H1 (cell line): ENCODE measurements around the gene FOXD3. TPM values are rescaled to one million over a fixed set of nuclear protein-coding genes. Genes with fewer than 3 reads are reported as not detected.

Experiments
- CTCF ChIA-PET: fragments of 300-600 bp; sonication (Branson Sonifier 250); formaldehyde crosslinking; loops from one replicate; lab custom pipeline; 2021; ENCODE audit not compliant: partially characterized antibody; lab: Charles Lee
- POLR2A ChIA-PET: fragments of 300-600 bp; sonication (Branson Sonifier 250); formaldehyde crosslinking; loops from one replicate; lab custom pipeline; 2021; ENCODE audit warnings: inconsistent platforms; ENCODE audit not compliant: partially characterized antibody; lab: Charles Lee
- DNase-seq, 2 experiments: peaks; one replicate each; pipeline versions ENCODE4 v3.0.0 to v3.0.0-alpha.2; 2010 to 2022; ENCODE audit warnings: low spot score in 2 of 2, low read depth in 1 of 2, mixed read lengths in 1 of 2
- FAIRE-seq: peaks from 2 replicates; lab custom pipeline; 2011; peaks lifted over from hg19 to GRCh38; lab: Jason Lieb, UNC
- H2AFZ ChIP-seq: 2 replicates; pipeline ENCODE4 v1.8.1; 2012; ENCODE audit warnings: low read length, inconsistent platforms
- H2AK5ac ChIP-seq: 2 replicates; pipeline ENCODE4 v1.6.1; 2013; ENCODE audit warnings: low read depth, low read length
- H2BK120ac ChIP-seq: replicated peaks from 2 replicates; pipeline ENCODE3; 2013; ENCODE audit warnings: low read depth, low read length, inconsistent platforms
- H2BK12ac ChIP-seq: 2 replicates; pipeline ENCODE4 v1.6.1; 2013; ENCODE audit warnings: low read depth, low read length
- H2BK15ac ChIP-seq: 2 replicates; pipeline ENCODE4 v1.6.1; 2013; ENCODE audit warnings: low read length
- H2BK20ac ChIP-seq: 2 replicates; pipeline ENCODE4 v1.6.1; 2013; ENCODE audit warnings: low read length
- H2BK5ac ChIP-seq: 2 replicates; pipeline ENCODE4 v1.6.1; 2013; ENCODE audit warnings: low read depth, low read length
- H3K14ac ChIP-seq: 2 replicates; pipeline ENCODE4 v1.6.1; 2013; ENCODE audit warnings: inconsistent platforms; ENCODE audit not compliant: insufficient read length
- H3K18ac ChIP-seq: 2 replicates; pipeline ENCODE4 v1.6.1; 2013; ENCODE audit warnings: low read length; ENCODE audit errors: extremely low read depth
- H3K23ac ChIP-seq: 2 replicates; pipeline ENCODE4 v1.6.1; 2013; ENCODE audit warnings: inconsistent platforms; ENCODE audit not compliant: insufficient read length
- H3K23me2 ChIP-seq: 2 replicates; pipeline ENCODE4 v1.6.1; 2013; ENCODE audit warnings: low read depth, low read length
- H3K27ac ChIP-seq: 2 replicates; pipeline ENCODE4 v1.6.1; 2011; ENCODE audit warnings: low read depth, low read length, inconsistent platforms
- H3K27me3 ChIP-seq, 4 experiments: replicated peaks in 1 of 4; 1 replicate in 1 of 4; 2 replicates in 3 of 4; pipeline versions ENCODE4 v1.6.1 to v1.8.1; 2011 to 2013; ENCODE audit warnings: low read length in 3 of 4, mild to moderate bottlenecking in 3 of 4, inconsistent platforms in 2 of 4, mixed read lengths in 2 of 4, moderate library complexity in 1 of 4; ENCODE audit not compliant: control insufficient read depth in 3 of 4, insufficient read depth in 3 of 4; ENCODE audit errors: extremely low read depth in 1 of 4
- H3K36me3 ChIP-seq, 4 experiments: 2 replicates each; pipeline versions ENCODE4 v1.6.1 to v1.8.1; 2011 to 2013; ENCODE audit warnings: mild to moderate bottlenecking in 4 of 4, low read length in 3 of 4, moderate library complexity in 2 of 4, control low read depth in 1 of 4, inconsistent platforms in 1 of 4; ENCODE audit not compliant: insufficient read depth in 4 of 4, control insufficient read depth in 2 of 4
- H3K4ac ChIP-seq: replicated peaks from 2 replicates; pipeline ENCODE3; 2013; ENCODE audit warnings: low read length, low read depth, mixed read lengths, inconsistent platforms; ENCODE audit not compliant: insufficient read length
- H3K4me1 ChIP-seq, 4 experiments: replicated peaks in 1 of 4; 1 replicate in 1 of 4; 2 replicates in 3 of 4; pipeline versions ENCODE4 v1.6.1 to v1.8.1; 2011 to 2013; ENCODE audit warnings: low read length in 3 of 4, inconsistent platforms in 2 of 4, mixed read lengths in 1 of 4; ENCODE audit not compliant: insufficient read depth in 4 of 4, control insufficient read depth in 3 of 4
- H3K4me2 ChIP-seq, 2 experiments: 2 replicates each; pipeline versions ENCODE4 v1.6.1 to v1.8.1; 2011 to 2013; ENCODE audit warnings: low read depth in 2 of 2, low read length in 2 of 2, control low read depth in 1 of 2, inconsistent platforms in 1 of 2, mild to moderate bottlenecking in 1 of 2; ENCODE audit not compliant: insufficient read depth in 1 of 2
- H3K4me3 ChIP-seq, 4 experiments: fragments of 200-600, 300-600 bp in 1 of 4; sonication (generic), shearing (Covaris generic), sonication (Bioruptor Twin) in 1 of 4; 2 replicates each; pipeline versions ENCODE4 v1.5.1 to v1.8.1; 2011 to 2016; ENCODE audit warnings: low read length in 4 of 4, low read depth in 3 of 4, control low read depth in 2 of 4, inconsistent platforms in 2 of 4, mild to moderate bottlenecking in 2 of 4, mixed read lengths in 1 of 4, moderate library complexity in 1 of 4; ENCODE audit not compliant: insufficient read depth in 2 of 4; ENCODE audit errors: extremely low read depth in 1 of 4
- H3K56ac ChIP-seq: replicated peaks from 2 replicates; pipeline ENCODE3; 2013; ENCODE audit warnings: low read depth, mild to moderate bottlenecking, mixed read lengths, low read length, inconsistent platforms; ENCODE audit not compliant: insufficient read length
- H3K79me1 ChIP-seq: 2 replicates; pipeline ENCODE4 v1.6.1; 2013; ENCODE audit warnings: low read depth, low read length, control low read depth
- H3K79me2 ChIP-seq, 2 experiments: 2 replicates each; pipeline versions ENCODE4 v1.6.1 to v1.8.1; 2012 to 2013; ENCODE audit warnings: low read length in 2 of 2, mild to moderate bottlenecking in 2 of 2, inconsistent platforms in 1 of 2; ENCODE audit not compliant: insufficient read depth in 2 of 2, control insufficient read depth in 1 of 2
- H3K9ac ChIP-seq, 4 experiments: replicated peaks in 1 of 4; 1 replicate in 1 of 4; 2 replicates in 3 of 4; pipeline versions ENCODE4 v1.6.1 to v1.8.1; 2011 to 2013; ENCODE audit warnings: low read depth in 3 of 4, low read length in 3 of 4, control low read depth in 2 of 4, mild to moderate bottlenecking in 2 of 4, moderate library complexity in 2 of 4, inconsistent platforms in 1 of 4; ENCODE audit errors: extremely low read depth in 1 of 4
- H3K9me3 ChIP-seq, 2 experiments: 2 replicates each; pipeline versions ENCODE4 v1.6.1 to v1.8.1; 2012 to 2013; ENCODE audit warnings: mild to moderate bottlenecking in 2 of 2, moderate library complexity in 2 of 2, control low read depth in 1 of 2, inconsistent platforms in 1 of 2, low read depth in 1 of 2, low read length in 1 of 2, mixed read lengths in 1 of 2; ENCODE audit not compliant: insufficient read depth in 2 of 2
- H4K20me1 ChIP-seq, 2 experiments: replicated peaks in 1 of 2; 2 replicates each; pipeline versions ENCODE3 to v1.8.1; 2011 to 2013; ENCODE audit warnings: inconsistent platforms in 2 of 2, low read length in 2 of 2, mild to moderate bottlenecking in 1 of 2; ENCODE audit not compliant: insufficient read depth in 2 of 2, control insufficient read depth in 1 of 2
- H4K5ac ChIP-seq: 2 replicates; pipeline ENCODE4 v1.6.1; 2013; ENCODE audit warnings: low read length, low read depth, mixed read lengths, inconsistent platforms; ENCODE audit not compliant: insufficient read length
- H4K8ac ChIP-seq: 2 replicates; pipeline ENCODE4 v1.8.0; 2013; ENCODE audit warnings: mild to moderate bottlenecking, moderate library complexity, low read length, inconsistent platforms; ENCODE audit not compliant: insufficient read depth; ENCODE audit errors: extremely low read depth
- H4K91ac ChIP-seq: replicated peaks from 2 replicates; pipeline ENCODE3; 2013; ENCODE audit warnings: low read length, mixed read lengths, inconsistent platforms; ENCODE audit not compliant: insufficient read length
- BCL11A ChIP-seq, 2 experiments: IDR thresholded peaks; one replicate each; pipeline ENCODE4 v1.6.1; 2011; ENCODE audit warnings: low read depth in 2 of 2, low read length in 2 of 2, mild to moderate bottlenecking in 2 of 2
- CBX8 ChIP-seq: fragments of 300-800, 300-1000 bp; sonication (generic); IDR thresholded peaks from 2 replicates; pipeline ENCODE4 v1.7.1; 2016; ENCODE audit warnings: low read depth, low read length, borderline replicate concordance
- EZH2 ChIP-seq: fragments of 200-600 bp; sonication (generic); IDR thresholded peaks from 2 replicates; pipeline ENCODE4 v1.7.1; 2012; ENCODE audit warnings: low read depth, mild to moderate bottlenecking, moderate library complexity, low read length, inconsistent platforms; ENCODE audit not compliant: severe bottlenecking
- RNF2 ChIP-seq: fragments of 200-900, 300-1000 bp; sonication (generic); IDR thresholded peaks from 2 replicates; pipeline ENCODE4 v1.7.1; 2016; ENCODE audit warnings: borderline replicate concordance, low read depth, mild to moderate bottlenecking, antibody characterized with exemption, low read length; ENCODE audit not compliant: poor library complexity, severe bottlenecking; ENCODE audit errors: missing control alignments
- SUZ12 ChIP-seq: fragments of 200-600 bp; sonication (generic); IDR thresholded peaks from 2 replicates; pipeline ENCODE4 v1.6.1; 2012; ENCODE audit warnings: mild to moderate bottlenecking, inconsistent platforms, low read length, moderate library complexity, mixed read lengths
- TBP ChIP-seq: IDR thresholded peaks from 2 replicates; pipeline ENCODE4 v1.6.1; 2011; ENCODE audit warnings: low read depth, low read length, improper control_type of control experiment
- WGBS, 2 experiments: shearing (Covaris generic) in 1 of 2; methylation state at CpG; one replicate each; pipeline versions ENCODE4 v1.1.6 to v1.1.7; 2013 to 2015; ENCODE audit warnings: low lambda C conversion rate in 2 of 2, mixed read lengths in 2 of 2, inconsistent platforms in 1 of 2, low coverage in 1 of 2, missing lambda C conversion rate in 1 of 2; ENCODE audit not compliant: insufficient replicate concordance in 2 of 2, insufficient coverage in 1 of 2, insufficient read length in 1 of 2; ENCODE audit errors: extremely low coverage in 1 of 2, missing lambda C conversion rate in 1 of 2; 5-methylcytosine and 5-hydroxymethylcytosine counted together
- polyA plus RNA-seq, 7 experiments: library from polyadenylated mRNA; depleted of rRNA in 3 of 7; stranded (reverse) in 5 of 7; unstranded in 2 of 7; fragments of >200 nt in 5 of 7; fragments of 200-250 nt in 2 of 7; gene quantifications; 1 replicate in 5 of 7; 2 replicates in 1 of 7; 4 replicates in 1 of 7; pipeline versions ENCODE4 v1.2.1 to v1.2.3, GENCODE V29; 2011 to 2013; ENCODE audit warnings: missing spikeins in 2 of 7, mixed read lengths in 2 of 7
- total RNA-seq: library from RNA; stranded (reverse); fragmentation: NEBNext Ultra II Directional; extraction: Animal tissue kit (Norgen Biotek cat#: 25700); gene quantifications from 2 replicates; pipeline ENCODE4 v1.2.1, GENCODE V29; 2021

Gene FOXD3
- total and polyA plus RNA-seq, 2 of the 8 experiments (the other 6 are each of a cell fraction or from before 2014, with no cell fraction given): 8.7 to 33.7 TPM

DNA sequence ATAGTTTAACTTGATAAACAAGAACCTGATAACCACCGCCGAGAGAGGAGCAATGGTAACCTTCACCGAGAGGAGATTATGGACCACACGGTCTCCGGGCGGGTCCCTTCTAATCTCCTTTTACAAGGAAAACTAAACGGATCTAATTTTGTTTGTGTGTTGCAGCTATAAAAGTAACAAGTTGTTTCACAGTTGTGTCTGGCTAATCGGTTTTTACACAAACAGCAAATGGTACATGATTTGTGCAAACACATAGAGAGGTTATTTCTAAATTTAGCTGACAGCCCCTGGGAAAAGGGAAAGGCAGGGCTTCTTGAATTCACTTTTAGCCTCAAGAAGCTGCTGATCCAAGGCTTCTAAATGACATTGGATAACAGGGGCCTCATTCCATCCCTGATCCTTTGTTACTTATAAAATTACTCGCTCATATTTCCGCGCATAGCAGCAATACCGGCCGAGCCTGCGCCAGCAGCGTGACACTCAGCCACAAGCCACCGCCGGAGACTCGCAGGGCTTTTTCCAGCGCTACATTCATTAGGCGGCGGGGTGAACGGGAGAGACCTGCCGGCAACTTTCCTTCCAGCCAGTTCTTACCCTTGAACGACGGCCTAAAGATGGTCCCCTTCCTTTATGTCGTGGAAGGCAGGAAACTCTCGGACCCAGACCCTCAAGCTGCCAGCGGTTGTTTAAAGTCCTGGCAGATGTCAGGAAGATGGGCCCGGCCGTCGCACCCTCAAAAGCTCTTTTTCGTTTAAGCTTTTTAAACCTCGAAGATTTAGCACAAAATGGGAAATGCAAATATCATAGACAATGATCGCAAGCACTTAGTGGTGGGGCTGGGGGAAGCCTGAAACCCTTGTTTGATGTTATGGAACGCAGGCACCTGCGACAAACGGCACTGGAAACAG is 4.4 kb downstream of the FOXD3 start:
- POLR2A ChIA-PET: interaction anchor here (1.2 to 5.5 kb wide), 3 partner anchors 7 to 17 kb away, joined by 3 to 32 read pairs (median 15); no protein-coding TSS in a partner anchor
- CTCF ChIA-PET: interaction anchor here (0.6 to 6.5 kb wide), 25 partner anchors 9 to 367 kb away, joined by 3 to 71 read pairs (median 4); no protein-coding TSS in a partner anchor

More for the DNA sequence above, 4.4 kb downstream of the FOXD3 start:
- Histone ChIP-seq H3K4me1 (peaks cover 6 to 36% (median 17%) of the 10 kb centered on the region in 4 experiments), H3K79me2 (peaks cover 0 to 18% of the 10 kb centered on the region in 2 experiments; a peak in 3 of 4 replicates), H3K14ac (no peak overlapping the region), H4K5ac (no peak overlapping the region), H3K56ac (no peak overlapping the region), H3K9ac (no peak overlapping the region), H2BK15ac (no peak overlapping the region), H3K18ac (no peak overlapping the region; the same call in 1 of the 2 replicates), H2AFZ (no peak overlapping the region), H3K4me3 (peak overlapping the region; percentile 2 to 80 (median 22); a peak in 7 of 8 replicates), H3K4me2 (peak overlapping the region; percentile 84 to 94), H2BK120ac (no peak overlapping the region), H3K9me3 (no peaks in the 10 kb centered on the region), H2BK5ac (peak overlapping the region; percentile 26; the same call in 1 of the 2 replicates), H4K20me1 (peaks cover 0 to 2% of the 10 kb centered on the region in 2 experiments), H2BK12ac (peak overlapping the region; percentile 35; the same call in 1 of the 2 replicates), H4K91ac (no peak overlapping the region), H3K23ac (no peak overlapping the region), H3K36me3 (no peaks in the 10 kb centered on the region), H2AK5ac (no peak overlapping the region), H2BK20ac (no peak overlapping the region), H3K27ac (no peak overlapping the region), H3K23me2 (peaks cover 35% of the 10 kb centered on the region), H3K4ac (no peak overlapping the region), H3K79me1 (no peaks in the 10 kb centered on the region), H3K27me3 (peaks cover 0 to 77% (median 46%) of the 10 kb centered on the region in 4 experiments; a peak in 5 of 7 replicates), H4K8ac (no peak overlapping the region)
- TF ChIP-seq TBP (0 out of 2 replicates have a peak, but pooled peaks have one; percentile 18), CBX8 (0 out of 2 replicates have a peak, but pooled peaks have one; percentile 42), EZH2 (peak; percentile 79), RNF2 (peak; percentile 93), SUZ12 (peak; percentile 68), BCL11A (IDR thresholded peaks at IDR 0.05; ENCODE audit: low read depth in 2 of 2, low read length in 2 of 2) (no peak)
- 3% methylated on average over 37 of the region's 37 CpGs; no CpG with 5 or more reads in 1 of the 2 experiments for WGBS, 2 experiments
- FAIRE-seq (no peak), DNase-seq (peak in 1 of 2 experiments; percentile 59)
